ENCODE measurements around the gene TRPM8.

Gene TRPM8

DNA sequence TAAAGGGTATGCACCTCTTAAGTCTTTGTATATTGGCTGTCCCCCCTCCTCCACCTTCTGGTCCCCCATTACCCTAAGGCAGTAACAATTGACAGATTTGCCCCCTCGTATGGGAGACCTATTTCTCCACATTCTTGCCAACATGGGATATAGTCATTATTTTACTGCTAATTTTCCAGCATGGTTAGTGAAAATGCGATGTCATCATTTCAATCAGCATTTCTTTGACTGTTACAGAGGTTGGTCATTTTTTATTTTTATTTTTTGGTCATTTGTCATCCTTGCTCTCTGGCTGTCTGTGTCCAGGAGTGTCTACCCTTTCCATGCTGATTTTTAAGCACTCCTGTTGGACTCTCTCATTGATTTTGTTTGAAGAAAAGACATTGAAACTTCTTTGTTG lies 88.0 kb downstream of the TRPM8 start:
- TF ChIP-seq USF1 (IDR thresholded peaks at IDR 0.05) (no peak), RAD21 (IDR thresholded peaks at IDR 0.05; ENCODE audit: low read depth) (no peak), TCF12 (IDR thresholded peaks at IDR 0.05; ENCODE audit: low read depth) (no peak), TEAD4 (IDR thresholded peaks at IDR 0.05) (no peak), EP300 (IDR thresholded peaks at IDR 0.05; ENCODE audit: borderline replicate concordance) (no peak), NFIC (IDR thresholded peaks at IDR 0.05) (no peak), ZBTB7A (IDR thresholded peaks at IDR 0.05; ENCODE audit: low read depth) (no peak), CREB1 (IDR thresholded peaks at IDR 0.05; ENCODE audit: low read depth) (no peak)
- TF ChIP-seq, protein P1, sequence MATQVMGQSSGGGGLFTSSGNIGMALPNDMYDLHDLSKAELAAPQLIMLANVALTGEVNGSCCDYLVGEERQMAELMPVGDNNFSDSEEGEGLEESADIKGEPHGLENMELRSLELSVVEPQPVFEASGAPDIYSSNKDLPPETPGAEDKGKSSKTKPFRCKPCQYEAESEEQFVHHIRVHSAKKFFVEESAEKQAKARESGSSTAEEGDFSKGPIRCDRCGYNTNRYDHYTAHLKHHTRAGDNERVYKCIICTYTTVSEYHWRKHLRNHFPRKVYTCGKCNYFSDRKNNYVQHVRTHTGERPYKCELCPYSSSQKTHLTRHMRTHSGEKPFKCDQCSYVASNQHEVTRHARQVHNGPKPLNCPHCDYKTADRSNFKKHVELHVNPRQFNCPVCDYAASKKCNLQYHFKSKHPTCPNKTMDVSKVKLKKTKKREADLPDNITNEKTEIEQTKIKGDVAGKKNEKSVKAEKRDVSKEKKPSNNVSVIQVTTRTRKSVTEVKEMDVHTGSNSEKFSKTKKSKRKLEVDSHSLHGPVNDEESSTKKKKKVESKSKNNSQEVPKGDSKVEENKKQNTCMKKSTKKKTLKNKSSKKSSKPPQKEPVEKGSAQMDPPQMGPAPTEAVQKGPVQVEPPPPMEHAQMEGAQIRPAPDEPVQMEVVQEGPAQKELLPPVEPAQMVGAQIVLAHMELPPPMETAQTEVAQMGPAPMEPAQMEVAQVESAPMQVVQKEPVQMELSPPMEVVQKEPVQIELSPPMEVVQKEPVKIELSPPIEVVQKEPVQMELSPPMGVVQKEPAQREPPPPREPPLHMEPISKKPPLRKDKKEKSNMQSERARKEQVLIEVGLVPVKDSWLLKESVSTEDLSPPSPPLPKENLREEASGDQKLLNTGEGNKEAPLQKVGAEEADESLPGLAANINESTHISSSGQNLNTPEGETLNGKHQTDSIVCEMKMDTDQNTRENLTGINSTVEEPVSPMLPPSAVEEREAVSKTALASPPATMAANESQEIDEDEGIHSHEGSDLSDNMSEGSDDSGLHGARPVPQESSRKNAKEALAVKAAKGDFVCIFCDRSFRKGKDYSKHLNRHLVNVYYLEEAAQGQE (IDR thresholded peaks at IDR 0.05; ENCODE audit: low read depth) = no peak

DNA sequence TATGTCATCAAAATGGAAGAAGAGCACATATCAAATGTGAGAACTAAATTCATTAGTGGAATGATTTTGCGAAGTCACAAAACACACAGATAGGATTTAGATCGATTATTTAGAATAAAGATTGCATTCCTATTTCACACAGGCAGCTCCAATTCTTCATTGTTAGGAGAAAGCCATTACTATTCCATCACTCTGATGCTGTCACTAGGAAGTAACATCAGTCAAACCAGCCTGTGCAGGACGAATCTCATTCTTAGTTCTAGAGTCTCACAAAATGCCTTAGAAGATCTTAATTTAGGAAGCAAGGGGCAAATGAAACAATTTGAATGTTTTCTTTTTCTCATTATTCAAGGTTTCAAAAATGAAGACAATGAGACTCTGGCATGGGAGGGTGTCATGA lies 89.3 kb downstream of the TRPM8 start:
- TF ChIP-seq CREB1 (IDR thresholded peaks at IDR 0.05; ENCODE audit: low read depth) = no peak
- TF ChIP-seq, protein P1 (IDR thresholded peaks at IDR 0.05; ENCODE audit: low read depth) = no peak
- no peak for TF ChIP-seq EGR1 (IDR thresholded peaks at IDR 0.05)
- no peak for TF ChIP-seq CEBPB (IDR thresholded peaks at IDR 0.05)
- TF ChIP-seq TEAD4 (IDR thresholded peaks at IDR 0.05) = no peak
- TF ChIP-seq EP300 (IDR thresholded peaks at IDR 0.05; ENCODE audit: borderline replicate concordance) = no peak
- TF ChIP-seq, protein P2, sequence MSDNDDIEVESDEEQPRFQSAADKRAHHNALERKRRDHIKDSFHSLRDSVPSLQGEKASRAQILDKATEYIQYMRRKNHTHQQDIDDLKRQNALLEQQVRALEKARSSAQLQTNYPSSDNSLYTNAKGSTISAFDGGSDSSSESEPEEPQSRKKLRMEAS (IDR thresholded peaks at IDR 0.05) = no peak
- no peak for TF ChIP-seq TCF12 (IDR thresholded peaks at IDR 0.05; ENCODE audit: low read depth)
- no peak for TF ChIP-seq RAD21 (IDR thresholded peaks at IDR 0.05; ENCODE audit: low read depth)
- TF ChIP-seq ZBTB7A (IDR thresholded peaks at IDR 0.05; ENCODE audit: low read depth) = no peak
- TF ChIP-seq YY1 (IDR thresholded peaks at IDR 0.05; ENCODE audit: low read depth) = no peak
- TF ChIP-seq USF1 (IDR thresholded peaks at IDR 0.05) = no peak

DNA sequence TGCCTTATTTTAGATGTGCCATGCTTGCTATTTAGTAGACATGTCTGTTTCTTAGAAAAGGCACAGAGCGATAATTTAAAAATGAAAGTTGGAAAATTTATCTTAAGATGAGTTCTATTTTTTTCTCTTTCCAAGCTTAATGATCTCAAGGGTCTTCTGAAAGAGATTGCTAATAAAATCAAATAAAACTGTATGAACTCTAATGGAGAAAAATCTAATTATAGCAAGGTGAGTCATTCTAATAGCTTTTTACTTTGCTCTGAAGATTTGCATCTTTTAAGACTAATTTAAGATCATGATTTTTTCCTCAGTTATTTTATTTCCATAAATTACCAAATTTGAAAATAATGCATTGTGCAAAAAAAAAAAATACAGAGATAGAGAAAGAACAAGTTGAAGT lies 97.3 kb downstream of the TRPM8 start:
- TF ChIP-seq FOXM1 (IDR thresholded peaks at IDR 0.05; ENCODE audit: borderline replicate concordance, low read depth) = no peak
- no peak for TF ChIP-seq TEAD4 (IDR thresholded peaks at IDR 0.05)
- TF ChIP-seq RAD21 (IDR thresholded peaks at IDR 0.05; ENCODE audit: low read depth) = no peak
- TF ChIP-seq USF1 (IDR thresholded peaks at IDR 0.05) = no peak
- no peak for TF ChIP-seq TCF12 (IDR thresholded peaks at IDR 0.05; ENCODE audit: low read depth)

GRCh38 chr2:234015861-234016260 lies 98.7 kb downstream of the TRPM8 start:
- TF ChIP-seq CREB1 (IDR thresholded peaks at IDR 0.05; ENCODE audit: low read depth) = no peak
- TF ChIP-seq USF1 (IDR thresholded peaks at IDR 0.05) = no peak
- no peak for TF ChIP-seq NFIC (IDR thresholded peaks at IDR 0.05)
- TF ChIP-seq, protein P1 (IDR thresholded peaks at IDR 0.05; ENCODE audit: low read depth) = no peak
- TF ChIP-seq, protein P2 (IDR thresholded peaks at IDR 0.05) = no peak
- TF ChIP-seq CEBPB (IDR thresholded peaks at IDR 0.05) = no peak
- TF ChIP-seq ZBTB7A (IDR thresholded peaks at IDR 0.05; ENCODE audit: low read depth) = no peak
- TF ChIP-seq YY1 (IDR thresholded peaks at IDR 0.05; ENCODE audit: low read depth) = no peak
- no peak for TF ChIP-seq TEAD4 (IDR thresholded peaks at IDR 0.05)
- no peak for TF ChIP-seq EGR1 (IDR thresholded peaks at IDR 0.05)
- TF ChIP-seq TAF1 (IDR thresholded peaks at IDR 0.05; ENCODE audit: low read depth) = no peak
- TF ChIP-seq FOXM1 (IDR thresholded peaks at IDR 0.05; ENCODE audit: borderline replicate concordance, low read depth) = no peak
- TF ChIP-seq TCF12 (IDR thresholded peaks at IDR 0.05; ENCODE audit: low read depth) = no peak
